IMR-90 (cell line): ENCODE measurements around the gene OLFM4. TPM values are rescaled to one million over a fixed set of nuclear protein-coding genes. Genes with fewer than 3 reads are reported as not detected.

Experiments
- ATAC-seq: fragments of 200-7000 bp; cut with Tn5 transposase; 2 replicates; pipeline ENCODE4 v1.9.1; 2020; ENCODE audit warnings: low read depth, mild to moderate bottlenecking, moderate library complexity
- BruUV-seq: library from RNA; stranded (reverse); fragments of 400-500 nt; replicated peaks from 2 replicates; lab custom pipeline; 2021; lab: Mats Ljungman, UMichigan
- CTCF ChIA-PET: fragments of 300-600 bp; formaldehyde crosslinking; extraction: SDS; loops from one replicate; lab custom pipeline; 2021; ENCODE audit warnings: antibody characterized with exemption; lab: Yijun Ruan, JAX
- POLR2A ChIA-PET: fragments of 300-600 bp; sonication (Branson Sonifier 250); formaldehyde crosslinking; loops from one replicate; lab custom pipeline; 2022; ENCODE audit warnings: antibody characterized with exemption; ENCODE audit not compliant: unreplicated experiment; lab: Charles Lee
- DNase-seq: peaks from one replicate; pipeline ENCODE4 v3.0.0; 2013
- H2AFZ ChIP-seq: replicated peaks from 2 replicates; pipeline ENCODE3; 2013; ENCODE audit warnings: low read length, mild to moderate bottlenecking; ENCODE audit not compliant: poor library complexity
- H2AK5ac ChIP-seq: 2 replicates; pipeline ENCODE4 v1.6.1; 2013; ENCODE audit warnings: low read depth, low read length, inconsistent platforms
- H2AK9ac ChIP-seq: replicated peaks from 2 replicates; pipeline ENCODE3; 2013; ENCODE audit warnings: mild to moderate bottlenecking, low read depth, low read length, moderate library complexity; ENCODE audit not compliant: poor library complexity
- H2BK120ac ChIP-seq: 2 replicates; pipeline ENCODE4 v1.6.1; 2013; ENCODE audit warnings: low read depth, low read length, inconsistent platforms
- H2BK15ac ChIP-seq: 3 replicates; pipeline ENCODE4 v1.6.1; 2013; ENCODE audit warnings: low read depth, low read length, inconsistent platforms
- H2BK20ac ChIP-seq: 2 replicates; pipeline ENCODE4 v1.6.1; 2013; ENCODE audit warnings: low read depth, mild to moderate bottlenecking, inconsistent platforms, low read length, moderate library complexity
- H2BK5ac ChIP-seq: 2 replicates; pipeline ENCODE4 v1.6.1; 2013; ENCODE audit warnings: mild to moderate bottlenecking, low read depth, low read length, inconsistent platforms; ENCODE audit not compliant: poor library complexity, severe bottlenecking
- H3K14ac ChIP-seq: replicated peaks from 2 replicates; pipeline ENCODE4 v1.6.1; 2013; ENCODE audit warnings: low read depth, low read length, inconsistent platforms
- H3K18ac ChIP-seq: 2 replicates; pipeline ENCODE4 v1.6.1; 2013; ENCODE audit warnings: low read depth, low read length, control low read depth
- H3K23ac ChIP-seq: 2 replicates; pipeline ENCODE4 v1.6.1; 2013; ENCODE audit warnings: low read depth, low read length, inconsistent platforms
- H3K27ac ChIP-seq: 2 replicates; pipeline ENCODE4 v1.5.1; 2013; ENCODE audit warnings: mild to moderate bottlenecking, control low read depth, low read length; ENCODE audit not compliant: insufficient read depth
- H3K27me3 ChIP-seq: 2 replicates; pipeline ENCODE4 v1.6.1; 2013; ENCODE audit warnings: low read length; ENCODE audit not compliant: control insufficient read depth, insufficient read depth
- H3K36me3 ChIP-seq: 2 replicates; pipeline ENCODE4 v1.6.1; 2013; ENCODE audit warnings: low read length, mixed read lengths; ENCODE audit not compliant: control insufficient read depth, insufficient read depth
- H3K4ac ChIP-seq: 2 replicates; pipeline ENCODE4 v1.6.1; 2013; ENCODE audit warnings: low read depth, low read length, inconsistent platforms
- H3K4me1 ChIP-seq: 2 replicates; pipeline ENCODE4 v1.6.1; 2013; ENCODE audit warnings: low read length, mixed read lengths; ENCODE audit not compliant: control insufficient read depth, insufficient read depth
- H3K4me2 ChIP-seq: 2 replicates; pipeline ENCODE4 v1.6.1; 2013; ENCODE audit warnings: low read depth, mild to moderate bottlenecking, control low read depth, low read length, moderate library complexity
- H3K4me3 ChIP-seq: 2 replicates; pipeline ENCODE4 v1.5.1; 2013; ENCODE audit warnings: low read depth, mild to moderate bottlenecking, control low read depth, low read length, moderate library complexity; ENCODE audit not compliant: insufficient read depth
- H3K56ac ChIP-seq: 2 replicates; pipeline ENCODE4 v1.6.1; 2013; ENCODE audit warnings: low read length, inconsistent platforms; ENCODE audit not compliant: insufficient read depth; ENCODE audit errors: extremely low read depth
- H3K79me1 ChIP-seq, 2 experiments: 2 replicates each; pipeline ENCODE4 v1.6.1; 2013; ENCODE audit warnings: low read length in 2 of 2, inconsistent platforms in 1 of 2, low read depth in 1 of 2
- H3K9ac ChIP-seq: 2 replicates; pipeline ENCODE4 v1.6.1; 2013; ENCODE audit warnings: low read depth, low read length, control low read depth
- H3K9me1 ChIP-seq: 2 replicates; pipeline ENCODE4 v1.6.1; 2013; ENCODE audit warnings: low read length, inconsistent platforms; ENCODE audit not compliant: insufficient read depth
- H3K9me3 ChIP-seq: 2 replicates; pipeline ENCODE4 v1.6.1; 2013; ENCODE audit warnings: low read length; ENCODE audit not compliant: control insufficient read depth, insufficient read depth
- H4K20me1 ChIP-seq: 2 replicates; pipeline ENCODE4 v1.6.1; 2013; ENCODE audit warnings: low read length, inconsistent platforms; ENCODE audit not compliant: insufficient read depth
- H4K5ac ChIP-seq: 2 replicates; pipeline ENCODE4 v1.6.1; 2013; ENCODE audit warnings: mild to moderate bottlenecking, low read depth, low read length, control low read depth
- H4K8ac ChIP-seq, 2 experiments: 2 replicates each; pipeline ENCODE4 v1.6.1; 2013; ENCODE audit warnings: low read depth in 2 of 2, low read length in 2 of 2, control low read depth in 1 of 2, inconsistent platforms in 1 of 2
- H4K91ac ChIP-seq: 2 replicates; pipeline ENCODE4 v1.6.1; 2013; ENCODE audit warnings: low read depth, low read length, inconsistent platforms; ENCODE audit not compliant: insufficient read depth
- BHLHE40 ChIP-seq: fragments of 150-350 bp; IDR thresholded peaks from 2 replicates; pipeline ENCODE4 v1.6.1; 2016; ENCODE audit warnings: mild to moderate bottlenecking, low read depth, low read length
- CEBPB ChIP-seq: IDR thresholded peaks from 2 replicates; pipeline ENCODE4 v1.6.1; 2012; ENCODE audit warnings: low read depth, low read length, improper control_type of control experiment
- CHD1 ChIP-seq: IDR thresholded peaks from 2 replicates; pipeline ENCODE4 v1.6.1; 2012; ENCODE audit warnings: low read depth, low read length, improper control_type of control experiment
- FOS ChIP-seq: fragments of 150-350 bp; IDR thresholded peaks from 2 replicates; pipeline ENCODE4 v1.6.1; 2016; ENCODE audit warnings: low read depth, low read length
- MAFK ChIP-seq: IDR thresholded peaks from 2 replicates; pipeline ENCODE4 v1.6.1; 2012; ENCODE audit warnings: low read depth, low read length, improper control_type of control experiment
- MAZ ChIP-seq: IDR thresholded peaks from 2 replicates; pipeline ENCODE4 v1.6.1; 2012; ENCODE audit warnings: low read depth, mild to moderate bottlenecking, low read length, improper control_type of control experiment, moderate library complexity, borderline replicate concordance
- MXI1 ChIP-seq: IDR thresholded peaks from 2 replicates; pipeline ENCODE4 v1.6.1; 2012; ENCODE audit warnings: low read depth, mild to moderate bottlenecking, low read length, moderate library complexity, borderline replicate concordance
- NFE2L2 ChIP-seq: fragments of 150-350 bp; IDR thresholded peaks from 2 replicates; pipeline ENCODE4 v1.6.1; 2016; ENCODE audit warnings: low read depth, mild to moderate bottlenecking, low read length
- POLR2A ChIP-seq: IDR thresholded peaks from 2 replicates; pipeline ENCODE4 v1.6.1; 2012; ENCODE audit warnings: mild to moderate bottlenecking, low read depth, low read length
- RAD21 ChIP-seq: IDR thresholded peaks from 2 replicates; pipeline ENCODE4 v1.6.1; 2012; ENCODE audit warnings: low read length, improper control_type of control experiment
- RCOR1 ChIP-seq: IDR thresholded peaks from 2 replicates; pipeline ENCODE4 v1.6.1; 2012; ENCODE audit warnings: mild to moderate bottlenecking, low read length, improper control_type of control experiment; ENCODE audit not compliant: insufficient replicate concordance
- RFX5 ChIP-seq: IDR thresholded peaks from 2 replicates; pipeline ENCODE4 v1.8.0; 2012; ENCODE audit warnings: low read depth, mild to moderate bottlenecking, low read length, moderate library complexity
- SMC3 ChIP-seq: fragments of 150-350 bp; IDR thresholded peaks from 2 replicates; pipeline ENCODE4 v1.6.1; 2016; ENCODE audit warnings: low read depth, mild to moderate bottlenecking, antibody characterized with exemption, low read length, moderate library complexity
- WGBS, 2 experiments: methylation state at CpG; one replicate each; pipeline versions ENCODE4 v1.1.5 to v1.1.7; 2013; ENCODE audit warnings: missing lambda C conversion rate in 2 of 2; ENCODE audit not compliant: insufficient read length in 1 of 2; ENCODE audit errors: extremely low coverage in 2 of 2; 5-methylcytosine and 5-hydroxymethylcytosine counted together
- dilution Hi-C: fragments of 300-500 bp; cut with HindIII; formaldehyde crosslinking; loops from one replicate; pipeline ENCODE4 v1.14.3; 2018; ENCODE audit warnings: low sequenced_read_pairs; ENCODE audit not compliant: unreplicated experiment
- in situ Hi-C: fragments of 300-500 bp; cut with MboI; formaldehyde crosslinking; loops from 3 replicates; pipeline ENCODE4 v1.14.3; 2019; ENCODE audit warnings: low sequenced_read_pairs, inconsistent platforms, mixed read lengths
- intact Hi-C: fragments of 100-400 bp; cut with micrococcal nuclease; formaldehyde crosslinking; loops from 2 replicates; pipeline ENCODE4 v1.10.0; 2022
- polyA plus RNA-seq, 3 experiments: library from polyadenylated mRNA; depleted of rRNA; stranded (reverse); fragments of >200 nt; gene quantifications; 2 replicates each; pipeline ENCODE4 v1.2.3, GENCODE V29; 2012; ENCODE audit warnings: low replicate concordance in 1 of 3
- total RNA-seq: library from RNA; depleted of rRNA; stranded (reverse); fragments of >200 nt; gene quantifications from 2 replicates; pipeline ENCODE4 v1.2.3, GENCODE V29; 2012
- TF ChIP-seq, protein P1 (sequence below): fragments of 150-350 bp; IDR thresholded peaks from 2 replicates; pipeline ENCODE4 v1.6.1; 2017; ENCODE audit warnings: mild to moderate bottlenecking, antibody characterized with exemption, low read length, low read depth
- TF ChIP-seq, protein P2 (sequence below): conservative IDR thresholded peaks from 2 replicates; pipeline ENCODE4 v1.5.1; 2012; ENCODE audit warnings: mild to moderate bottlenecking, low read depth, low read length, improper control_type of control experiment
- TF ChIP-seq, protein P3 (sequence below): fragments of 150-350 bp; IDR thresholded peaks from 2 replicates; pipeline ENCODE4 v1.6.1; 2016; ENCODE audit warnings: low read depth, mild to moderate bottlenecking, low read length, moderate library complexity, borderline replicate concordance

The OLFM4 gene
- total and polyA plus RNA-seq, 2 of the 4 experiments (the other 2 are of a cell fraction): not detected

DNA sequence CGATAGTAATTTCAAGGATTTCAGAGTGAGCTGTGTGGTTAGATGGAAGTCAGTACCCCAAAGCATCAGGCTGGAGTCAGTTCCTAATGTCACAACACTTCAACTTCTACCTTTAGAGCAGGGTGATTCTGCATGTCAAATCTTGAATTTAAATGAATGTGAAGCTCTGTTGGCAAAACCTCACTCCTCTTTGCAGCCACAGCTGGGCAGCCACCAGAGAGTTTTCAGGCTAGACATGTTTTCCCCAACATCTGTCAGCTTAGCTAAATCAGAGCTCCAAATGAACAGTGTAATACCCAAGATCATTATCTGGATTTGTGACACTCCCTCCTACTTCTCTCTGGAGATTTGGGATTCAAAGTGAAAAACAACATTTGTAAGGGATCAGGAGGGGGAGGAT is 33.7 kb upstream of the OLFM4 start:
- POLR2A ChIA-PET: no interaction called here
- Histone ChIP-seq H2AK9ac (no peak overlapping the region), H2AFZ (no peak overlapping the region), H3K9ac (no peak overlapping the region), H3K18ac (no peak overlapping the region), H3K4me2 (no peak overlapping the region), H3K27me3 (no peaks in the 10 kb centered on the region), H3K36me3 (no peaks in the 10 kb centered on the region), H3K4ac (no peak overlapping the region), H3K4me3 (no peak overlapping the region), H3K79me1 (no peaks in the 10 kb centered on the region), H3K23ac (no peak overlapping the region), H4K20me1 (no peaks in the 10 kb centered on the region), H2BK20ac (no peak overlapping the region), H2BK15ac (no peak overlapping the region), H2BK120ac (no peak overlapping the region), H4K8ac (no peak overlapping the region), H4K5ac (no peak overlapping the region), H2AK5ac (no peak overlapping the region), H2BK5ac (no peak overlapping the region), H3K9me1 (no peaks in the 10 kb centered on the region), H3K14ac (no peak overlapping the region), H3K4me1 (no peaks in the 10 kb centered on the region), H4K91ac (no peak overlapping the region), H3K9me3 (peaks cover 6% of the 10 kb centered on the region; the same call in 1 of the 2 replicates), H3K27ac (no peak overlapping the region), H3K56ac (no peak overlapping the region)
- dilution Hi-C loops (no loop called here), intact Hi-C loops (no loop called here), in situ Hi-C loops (no loop called here)
- TF ChIP-seq CEBPB: no peak
- TF ChIP-seq POLR2A: no peak
- TF ChIP-seq, protein P1, sequence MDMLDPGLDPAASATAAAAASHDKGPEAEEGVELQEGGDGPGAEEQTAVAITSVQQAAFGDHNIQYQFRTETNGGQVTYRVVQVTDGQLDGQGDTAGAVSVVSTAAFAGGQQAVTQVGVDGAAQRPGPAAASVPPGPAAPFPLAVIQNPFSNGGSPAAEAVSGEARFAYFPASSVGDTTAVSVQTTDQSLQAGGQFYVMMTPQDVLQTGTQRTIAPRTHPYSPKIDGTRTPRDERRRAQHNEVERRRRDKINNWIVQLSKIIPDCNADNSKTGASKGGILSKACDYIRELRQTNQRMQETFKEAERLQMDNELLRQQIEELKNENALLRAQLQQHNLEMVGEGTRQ: no peak
- no peak for TF ChIP-seq RCOR1
- TF ChIP-seq, protein P2, sequence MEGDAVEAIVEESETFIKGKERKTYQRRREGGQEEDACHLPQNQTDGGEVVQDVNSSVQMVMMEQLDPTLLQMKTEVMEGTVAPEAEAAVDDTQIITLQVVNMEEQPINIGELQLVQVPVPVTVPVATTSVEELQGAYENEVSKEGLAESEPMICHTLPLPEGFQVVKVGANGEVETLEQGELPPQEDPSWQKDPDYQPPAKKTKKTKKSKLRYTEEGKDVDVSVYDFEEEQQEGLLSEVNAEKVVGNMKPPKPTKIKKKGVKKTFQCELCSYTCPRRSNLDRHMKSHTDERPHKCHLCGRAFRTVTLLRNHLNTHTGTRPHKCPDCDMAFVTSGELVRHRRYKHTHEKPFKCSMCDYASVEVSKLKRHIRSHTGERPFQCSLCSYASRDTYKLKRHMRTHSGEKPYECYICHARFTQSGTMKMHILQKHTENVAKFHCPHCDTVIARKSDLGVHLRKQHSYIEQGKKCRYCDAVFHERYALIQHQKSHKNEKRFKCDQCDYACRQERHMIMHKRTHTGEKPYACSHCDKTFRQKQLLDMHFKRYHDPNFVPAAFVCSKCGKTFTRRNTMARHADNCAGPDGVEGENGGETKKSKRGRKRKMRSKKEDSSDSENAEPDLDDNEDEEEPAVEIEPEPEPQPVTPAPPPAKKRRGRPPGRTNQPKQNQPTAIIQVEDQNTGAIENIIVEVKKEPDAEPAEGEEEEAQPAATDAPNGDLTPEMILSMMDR: no peak
- no peak for TF ChIP-seq MAZ
- TF ChIP-seq RAD21: no peak
- no peak for TF ChIP-seq CHD1
- TF ChIP-seq SMC3: no peak
- no peak for TF ChIP-seq NFE2L2
- TF ChIP-seq RFX5: no peak
- TF ChIP-seq FOS: no peak
- TF ChIP-seq, protein P3, sequence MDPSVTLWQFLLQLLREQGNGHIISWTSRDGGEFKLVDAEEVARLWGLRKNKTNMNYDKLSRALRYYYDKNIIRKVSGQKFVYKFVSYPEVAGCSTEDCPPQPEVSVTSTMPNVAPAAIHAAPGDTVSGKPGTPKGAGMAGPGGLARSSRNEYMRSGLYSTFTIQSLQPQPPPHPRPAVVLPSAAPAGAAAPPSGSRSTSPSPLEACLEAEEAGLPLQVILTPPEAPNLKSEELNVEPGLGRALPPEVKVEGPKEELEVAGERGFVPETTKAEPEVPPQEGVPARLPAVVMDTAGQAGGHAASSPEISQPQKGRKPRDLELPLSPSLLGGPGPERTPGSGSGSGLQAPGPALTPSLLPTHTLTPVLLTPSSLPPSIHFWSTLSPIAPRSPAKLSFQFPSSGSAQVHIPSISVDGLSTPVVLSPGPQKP: no peak
- TF ChIP-seq MXI1: no peak
- TF ChIP-seq MAFK: no peak
- no peak for TF ChIP-seq BHLHE40
- no TSS peak for BruUV-seq
- CTCF ChIA-PET: interaction anchor here (1.0 kb wide), 1 partner anchor 27 kb away, joined by 3 read pairs; no protein-coding TSS in a partner anchor
- WGBS, 2 experiments: no CpG with 5 or more reads among the region's 1 CpG
- DNase-seq (no peak), ATAC-seq (no peak)
